Loucy (cell line): ENCODE data around the gene CCDC61.

ENCODE experiments used
- H2AFZ ChIP-seq: fragments of 200-600 bp; sonication (generic); 2 replicates; pipeline ENCODE4 v1.6.0; 2016; ENCODE audit warnings: antibody characterized with exemption, mild to moderate bottlenecking, low read length, moderate library complexity
- H3F3A ChIP-seq: fragments of 200-600 bp; 2 replicates; pipeline ENCODE4 v1.6.0; 2016; ENCODE audit warnings: antibody characterized with exemption, low read depth, mild to moderate bottlenecking
- H3K27me3 ChIP-seq: fragments of 200-600 bp; sonication (generic); 2 replicates; pipeline ENCODE4 v1.6.1; 2014; ENCODE audit warnings: low read length, mild to moderate bottlenecking; ENCODE audit not compliant: insufficient read depth, poor library complexity, severe bottlenecking
- H3K36me3 ChIP-seq: fragments of 200-600 bp; sonication (generic); 2 replicates; pipeline ENCODE4 v1.6.1; 2016; ENCODE audit warnings: low read length; ENCODE audit not compliant: insufficient read depth
- H3K4me1 ChIP-seq: fragments of 200-600 bp; sonication (generic); 2 replicates; pipeline ENCODE4 v1.5.1; 2014; ENCODE audit warnings: low read length, mild to moderate bottlenecking; ENCODE audit not compliant: insufficient read depth, poor library complexity, severe bottlenecking
- H3K4me2 ChIP-seq: fragments of 200-600 bp; sonication (generic); 2 replicates; pipeline ENCODE4 v1.6.0; 2014; ENCODE audit warnings: antibody characterized with exemption, low read length, low read depth, mild to moderate bottlenecking; ENCODE audit not compliant: poor library complexity, severe bottlenecking
- H3K4me3 ChIP-seq: fragments of 200-600 bp; sonication (generic); 2 replicates; pipeline ENCODE4 v1.5.1; 2014; ENCODE audit warnings: low read length, mild to moderate bottlenecking, mixed read lengths; ENCODE audit not compliant: poor library complexity, severe bottlenecking
- H3K79me2 ChIP-seq: fragments of 200-600 bp; sonication (generic); 2 replicates; pipeline ENCODE4 v1.6.1; 2014; ENCODE audit warnings: low read length; ENCODE audit not compliant: insufficient read depth
- H3K9ac ChIP-seq: fragments of 200-600 bp; sonication (generic); 2 replicates; pipeline ENCODE4 v1.6.0; 2014; ENCODE audit warnings: mild to moderate bottlenecking, low read depth, low read length, moderate library complexity; ENCODE audit not compliant: poor library complexity, severe bottlenecking
- H3K9me2 ChIP-seq: fragments of 200-600 bp; sonication (generic); replicated peaks from 2 replicates; pipeline ENCODE4 v1.6.1; 2016; ENCODE audit warnings: low read depth, low read length, mixed read lengths
- H3K9me3 ChIP-seq: fragments of 200-600 bp; sonication (generic); 2 replicates; pipeline ENCODE4 v1.6.1; 2014; ENCODE audit warnings: mild to moderate bottlenecking, antibody characterized with exemption, low read length, low read depth; ENCODE audit not compliant: insufficient read depth
- H4K20me1 ChIP-seq: fragments of 200-600 bp; sonication (generic); 2 replicates; pipeline ENCODE4 v1.6.0; 2014; ENCODE audit warnings: antibody characterized with exemption, low read length, mild to moderate bottlenecking; ENCODE audit not compliant: insufficient read depth, poor library complexity, severe bottlenecking
- EZH2phosphoT487 ChIP-seq: fragments of 200-600 bp; IDR thresholded peaks from 2 replicates; pipeline ENCODE4 v1.6.1; 2018; ENCODE audit warnings: antibody characterized with exemption, mild to moderate bottlenecking, moderate library complexity, borderline replicate concordance
- TF ChIP-seq, protein P1 (sequence below): fragments of 200-600 bp; sonication (generic); conservative IDR thresholded peaks from 2 replicates; pipeline ENCODE4 v1.5.1; 2014; ENCODE audit warnings: mild to moderate bottlenecking, antibody characterized with exemption, low read length

Gene CCDC61

DNA sequence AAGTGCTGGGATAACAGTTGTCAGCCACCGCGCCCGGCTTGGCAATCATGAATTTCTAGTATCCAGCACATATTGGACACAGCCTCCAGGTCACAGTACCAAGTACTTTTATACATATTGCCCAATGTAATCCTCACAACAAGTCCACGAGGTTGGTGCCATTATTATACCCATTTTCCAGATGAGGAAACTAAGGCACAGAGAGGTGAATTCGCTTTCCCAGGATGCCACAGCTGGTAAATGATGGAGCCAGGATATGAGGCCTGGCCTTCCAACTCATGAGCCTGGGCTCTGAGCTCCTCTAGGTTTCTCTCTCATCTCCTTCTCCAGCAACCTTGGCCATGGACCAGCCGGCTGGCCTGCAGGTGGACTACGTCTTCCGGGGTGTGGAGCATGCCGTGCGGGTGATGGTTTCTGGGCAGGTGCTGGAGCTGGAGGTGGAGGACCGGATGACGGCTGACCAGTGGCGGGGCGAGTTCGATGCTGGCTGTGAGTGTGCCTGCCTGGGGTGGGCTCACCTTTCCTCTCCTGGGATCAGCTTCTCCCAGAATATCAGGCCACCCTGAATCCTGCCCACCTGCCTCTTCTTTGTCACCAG is 7.5 kb downstream of the CCDC61 start:
- no peaks in the 10 kb centered on the region for H3K9me2 ChIP-seq
- H4K20me1 ChIP-seq: peaks cover 4% of the 10 kb centered on the region
- H3K4me2 ChIP-seq: no peak overlapping the region
- no peak for TF ChIP-seq EZH2phosphoT487
- TF ChIP-seq, protein P1, sequence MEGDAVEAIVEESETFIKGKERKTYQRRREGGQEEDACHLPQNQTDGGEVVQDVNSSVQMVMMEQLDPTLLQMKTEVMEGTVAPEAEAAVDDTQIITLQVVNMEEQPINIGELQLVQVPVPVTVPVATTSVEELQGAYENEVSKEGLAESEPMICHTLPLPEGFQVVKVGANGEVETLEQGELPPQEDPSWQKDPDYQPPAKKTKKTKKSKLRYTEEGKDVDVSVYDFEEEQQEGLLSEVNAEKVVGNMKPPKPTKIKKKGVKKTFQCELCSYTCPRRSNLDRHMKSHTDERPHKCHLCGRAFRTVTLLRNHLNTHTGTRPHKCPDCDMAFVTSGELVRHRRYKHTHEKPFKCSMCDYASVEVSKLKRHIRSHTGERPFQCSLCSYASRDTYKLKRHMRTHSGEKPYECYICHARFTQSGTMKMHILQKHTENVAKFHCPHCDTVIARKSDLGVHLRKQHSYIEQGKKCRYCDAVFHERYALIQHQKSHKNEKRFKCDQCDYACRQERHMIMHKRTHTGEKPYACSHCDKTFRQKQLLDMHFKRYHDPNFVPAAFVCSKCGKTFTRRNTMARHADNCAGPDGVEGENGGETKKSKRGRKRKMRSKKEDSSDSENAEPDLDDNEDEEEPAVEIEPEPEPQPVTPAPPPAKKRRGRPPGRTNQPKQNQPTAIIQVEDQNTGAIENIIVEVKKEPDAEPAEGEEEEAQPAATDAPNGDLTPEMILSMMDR: no peak
- H3K4me3 ChIP-seq: no peak overlapping the region
- H3K79me2 ChIP-seq: peaks cover 4% of the 10 kb centered on the region; the same call in 1 of the 2 replicates
- H3K27me3 ChIP-seq: no peaks in the 10 kb centered on the region
- no peaks in the 10 kb centered on the region for H3F3A ChIP-seq
- no peak overlapping the region for H2AFZ ChIP-seq
- H3K9ac ChIP-seq: no peak overlapping the region
- no peaks in the 10 kb centered on the region for H3K9me3 ChIP-seq
- no peaks in the 10 kb centered on the region for H3K36me3 ChIP-seq
- peaks cover 9% of the 10 kb centered on the region for H3K4me1 ChIP-seq

DNA sequence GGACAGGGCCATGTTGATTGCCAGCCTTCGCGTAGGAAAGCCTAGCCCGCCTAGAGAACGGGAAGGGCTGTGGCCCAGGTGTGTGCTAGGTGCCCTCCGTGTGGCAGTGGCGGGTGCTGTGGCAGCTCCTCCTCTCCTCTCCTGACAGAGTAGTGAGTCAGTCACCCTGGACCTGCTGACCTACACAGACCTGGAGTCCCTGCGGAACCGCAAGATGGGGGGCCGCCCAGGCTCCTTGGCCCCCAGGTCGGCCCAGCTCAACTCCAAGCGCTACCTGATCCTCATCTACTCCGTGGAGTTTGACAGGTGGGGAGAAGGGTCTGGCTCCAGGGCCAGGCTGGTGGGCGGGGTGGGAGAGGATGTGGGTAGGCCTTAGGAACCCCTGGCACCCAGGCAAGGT is 11.1 kb downstream of the CCDC61 start:
- peaks cover 3% of the 10 kb centered on the region; the same call in 1 of the 2 replicates for H3K36me3 ChIP-seq
- no peaks in the 10 kb centered on the region for H3K9me3 ChIP-seq
- H3K9ac ChIP-seq: no peak overlapping the region
- H4K20me1 ChIP-seq: no peaks in the 10 kb centered on the region
- no peaks in the 10 kb centered on the region for H3K79me2 ChIP-seq
- no peaks in the 10 kb centered on the region for H3F3A ChIP-seq
- H3K27me3 ChIP-seq: no peaks in the 10 kb centered on the region
- no peaks in the 10 kb centered on the region for H3K9me2 ChIP-seq
- no peak overlapping the region for H3K4me3 ChIP-seq
- H3K4me2 ChIP-seq: no peak overlapping the region
- H2AFZ ChIP-seq: no peak overlapping the region
- no peaks in the 10 kb centered on the region for H3K4me1 ChIP-seq
- TF ChIP-seq, protein P1: no peak
- TF ChIP-seq EZH2phosphoT487: no peak

DNA sequence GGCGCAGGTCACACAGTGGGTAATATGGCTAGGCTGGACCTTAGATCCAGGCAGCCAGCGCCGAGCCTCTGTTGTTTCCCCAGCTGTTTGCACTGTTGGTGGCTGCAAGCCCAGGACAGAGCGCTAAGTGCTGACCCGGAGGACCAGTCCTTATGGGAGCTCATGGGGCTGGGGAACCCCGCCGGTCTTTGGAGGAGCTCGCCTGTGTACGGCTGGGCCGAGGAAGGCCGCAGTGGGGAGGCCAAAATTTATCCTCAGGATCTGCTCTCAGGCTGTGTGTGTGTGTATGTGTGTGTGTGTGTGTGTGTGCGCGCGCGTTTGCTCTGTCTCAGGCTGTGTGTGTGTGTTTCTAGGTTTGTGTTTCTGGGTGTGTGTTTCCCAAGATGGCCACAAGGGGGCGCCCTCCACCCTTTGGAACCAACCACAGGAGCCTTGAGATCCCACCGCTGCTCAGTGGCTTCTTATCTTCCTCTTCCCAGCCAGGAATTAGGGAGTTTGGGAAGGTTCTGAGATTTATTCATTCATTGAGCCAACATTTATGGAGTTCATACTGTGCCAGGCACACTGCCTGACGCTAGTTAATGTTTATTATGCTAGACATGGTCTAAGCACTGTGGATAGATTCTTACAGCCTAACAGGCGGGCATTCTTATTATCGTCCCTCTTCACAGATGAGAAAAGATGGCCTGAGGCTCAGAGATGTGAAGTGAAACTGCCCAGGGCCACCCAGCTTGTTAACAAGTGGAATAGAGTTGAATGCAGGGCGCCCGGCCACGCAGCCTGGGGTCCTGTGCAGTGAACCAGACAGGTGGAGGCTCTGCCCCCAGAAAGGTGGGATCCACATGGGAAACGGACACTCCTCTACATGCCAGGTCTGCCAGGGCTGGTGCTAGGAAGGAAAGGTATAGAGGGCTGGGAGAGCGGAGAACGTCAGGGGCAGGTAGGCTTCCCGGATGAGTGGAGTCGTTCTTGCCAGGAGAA is 14.6 kb downstream of the CCDC61 start:
- no peaks in the 10 kb centered on the region for H3K27me3 ChIP-seq
- no peaks in the 10 kb centered on the region for H4K20me1 ChIP-seq
- no peaks in the 10 kb centered on the region for H3K9me2 ChIP-seq
- H3K4me3 ChIP-seq: no peak overlapping the region
- H3K36me3 ChIP-seq: peaks cover 3% of the 10 kb centered on the region; the same call in 1 of the 2 replicates
- no peaks in the 10 kb centered on the region for H3F3A ChIP-seq
- H2AFZ ChIP-seq: no peak overlapping the region
- H3K4me1 ChIP-seq: no peaks in the 10 kb centered on the region
- no peaks in the 10 kb centered on the region for H3K9me3 ChIP-seq
- TF ChIP-seq EZH2phosphoT487: no peak
- TF ChIP-seq, protein P1: peak; percentile 88
- H3K9ac ChIP-seq: no peak overlapping the region
- H3K4me2 ChIP-seq: no peak overlapping the region
- no peaks in the 10 kb centered on the region for H3K79me2 ChIP-seq
